ENCODE data around the gene RIMBP2.

The RIMBP2 gene

GRCh38 chr12:130496516-130497120 lies 219.5 kb downstream of the RIMBP2 start:
- ChIA-PET CTCF (no interaction called here), POLR2A (no interaction called here)
- no peaks in the 10 kb centered on the region for H3K4me1 ChIP-seq (ENCODE audit: control insufficient read depth, insufficient read depth, low read length)
- TF ChIP-seq ZNF701 (tag by site-specific recombination; IDR thresholded peaks at IDR 0.05), result no peak
- TF ChIP-seq ZNF518A (tag by site-specific recombination; conservative IDR thresholded peaks at IDR 0.05; ENCODE audit: low read depth), result no peak
- no peak for TF ChIP-seq ZSCAN30 (tag by site-specific recombination; IDR thresholded peaks at IDR 0.05)
- TF ChIP-seq PRDM1 (tag by site-specific recombination; IDR thresholded peaks at IDR 0.05), result no peak
- TF ChIP-seq ZNF654 (tag by site-specific recombination; IDR thresholded peaks at IDR 0.05; ENCODE audit: low read depth), result no peak
- TF ChIP-seq GLIS1 (tag by site-specific recombination; IDR thresholded peaks at IDR 0.05), result no peak
- no peak for TF ChIP-seq ZNF423 (tag by site-specific recombination; IDR thresholded peaks at IDR 0.05)
- no peak for TF ChIP-seq ZNF112 (tag by site-specific recombination; IDR thresholded peaks at IDR 0.05)
- no peak for TF ChIP-seq SCRT1 (tag by site-specific recombination; IDR thresholded peaks at IDR 0.05; ENCODE audit: borderline replicate concordance)
- TF ChIP-seq, protein P1, sequence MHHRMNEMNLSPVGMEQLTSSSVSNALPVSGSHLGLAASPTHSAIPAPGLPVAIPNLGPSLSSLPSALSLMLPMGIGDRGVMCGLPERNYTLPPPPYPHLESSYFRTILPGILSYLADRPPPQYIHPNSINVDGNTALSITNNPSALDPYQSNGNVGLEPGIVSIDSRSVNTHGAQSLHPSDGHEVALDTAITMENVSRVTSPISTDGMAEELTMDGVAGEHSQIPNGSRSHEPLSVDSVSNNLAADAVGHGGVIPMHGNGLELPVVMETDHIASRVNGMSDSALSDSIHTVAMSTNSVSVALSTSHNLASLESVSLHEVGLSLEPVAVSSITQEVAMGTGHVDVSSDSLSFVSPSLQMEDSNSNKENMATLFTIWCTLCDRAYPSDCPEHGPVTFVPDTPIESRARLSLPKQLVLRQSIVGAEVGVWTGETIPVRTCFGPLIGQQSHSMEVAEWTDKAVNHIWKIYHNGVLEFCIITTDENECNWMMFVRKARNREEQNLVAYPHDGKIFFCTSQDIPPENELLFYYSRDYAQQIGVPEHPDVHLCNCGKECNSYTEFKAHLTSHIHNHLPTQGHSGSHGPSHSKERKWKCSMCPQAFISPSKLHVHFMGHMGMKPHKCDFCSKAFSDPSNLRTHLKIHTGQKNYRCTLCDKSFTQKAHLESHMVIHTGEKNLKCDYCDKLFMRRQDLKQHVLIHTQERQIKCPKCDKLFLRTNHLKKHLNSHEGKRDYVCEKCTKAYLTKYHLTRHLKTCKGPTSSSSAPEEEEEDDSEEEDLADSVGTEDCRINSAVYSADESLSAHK (tag by site-specific recombination; IDR thresholded peaks at IDR 0.05), result no peak
- TF ChIP-seq, protein P2, sequence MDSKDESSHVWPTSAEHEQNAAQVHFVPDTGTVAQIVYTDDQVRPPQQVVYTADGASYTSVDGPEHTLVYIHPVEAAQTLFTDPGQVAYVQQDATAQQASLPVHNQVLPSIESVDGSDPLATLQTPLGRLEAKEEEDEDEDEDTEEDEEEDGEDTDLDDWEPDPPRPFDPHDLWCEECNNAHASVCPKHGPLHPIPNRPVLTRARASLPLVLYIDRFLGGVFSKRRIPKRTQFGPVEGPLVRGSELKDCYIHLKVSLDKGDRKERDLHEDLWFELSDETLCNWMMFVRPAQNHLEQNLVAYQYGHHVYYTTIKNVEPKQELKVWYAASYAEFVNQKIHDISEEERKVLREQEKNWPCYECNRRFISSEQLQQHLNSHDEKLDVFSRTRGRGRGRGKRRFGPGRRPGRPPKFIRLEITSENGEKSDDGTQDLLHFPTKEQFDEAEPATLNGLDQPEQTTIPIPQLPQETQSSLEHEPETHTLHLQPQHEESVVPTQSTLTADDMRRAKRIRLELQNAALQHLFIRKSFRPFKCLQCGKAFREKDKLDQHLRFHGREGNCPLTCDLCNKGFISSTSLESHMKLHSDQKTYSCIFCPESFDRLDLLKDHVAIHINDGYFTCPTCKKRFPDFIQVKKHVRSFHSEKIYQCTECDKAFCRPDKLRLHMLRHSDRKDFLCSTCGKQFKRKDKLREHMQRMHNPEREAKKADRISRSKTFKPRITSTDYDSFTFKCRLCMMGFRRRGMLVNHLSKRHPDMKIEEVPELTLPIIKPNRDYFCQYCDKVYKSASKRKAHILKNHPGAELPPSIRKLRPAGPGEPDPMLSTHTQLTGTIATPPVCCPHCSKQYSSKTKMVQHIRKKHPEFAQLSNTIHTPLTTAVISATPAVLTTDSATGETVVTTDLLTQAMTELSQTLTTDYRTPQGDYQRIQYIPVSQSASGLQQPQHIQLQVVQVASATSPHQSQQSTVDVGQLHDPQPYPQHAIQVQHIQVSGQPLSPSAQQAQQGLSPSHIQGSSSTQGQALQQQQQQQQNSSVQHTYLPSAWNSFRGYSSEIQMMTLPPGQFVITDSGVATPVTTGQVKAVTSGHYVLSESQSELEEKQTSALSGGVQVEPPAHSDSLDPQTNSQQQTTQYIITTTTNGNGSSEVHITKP (tag by site-specific recombination; IDR thresholded peaks at IDR 0.05), result no peak
- H3K27ac ChIP-seq (ENCODE audit: extremely low read depth, low read depth, low read length), result no peak overlapping the region
- no peaks in the 10 kb centered on the region for H3K9me3 ChIP-seq (ENCODE audit: control insufficient read depth, insufficient read depth, low read depth, low read length)
- no peaks in the 10 kb centered on the region for H3K36me3 ChIP-seq (ENCODE audit: control insufficient read depth in 2 of 2, insufficient read depth in 1 of 2, low read length in 2 of 2)
- H3K4me3 ChIP-seq (ENCODE audit: low read depth, low read length), result no peak overlapping the region

- H3K9me3 ChIP-seq (ENCODE audit: control insufficient read depth, insufficient read depth, low read depth, low read length), result no peaks in the 10 kb centered on the region
- H3K4me1 ChIP-seq (ENCODE audit: control insufficient read depth, insufficient read depth, low read length), result no peaks in the 10 kb centered on the region
- CTCF ChIA-PET, result no interaction called here
- H3K4me3 ChIP-seq (ENCODE audit: low read depth, low read length), result no peak overlapping the region
- H3K36me3 ChIP-seq (ENCODE audit: control insufficient read depth in 2 of 2, insufficient read depth in 1 of 2, low read length in 2 of 2), result no peaks in the 10 kb centered on the region
- POLR2A ChIA-PET, result no interaction called here
- no peak overlapping the region for H3K27ac ChIP-seq (ENCODE audit: extremely low read depth, low read depth, low read length)
- TF ChIP-seq KLF17 (tag by site-specific recombination; IDR thresholded peaks at IDR 0.05) (no peak), SP7 (tag by site-specific recombination; IDR thresholded peaks at IDR 0.05) (no peak), ZNF266 (tag by site-specific recombination; IDR thresholded peaks at IDR 0.05; ENCODE audit: low read depth) (no peak), BCL6B (tag by site-specific recombination; IDR thresholded peaks at IDR 0.05) (no peak), ZNF658 (tag by site-specific recombination; IDR thresholded peaks at IDR 0.05) (no peak), ZNF654 (tag by site-specific recombination; IDR thresholded peaks at IDR 0.05; ENCODE audit: low read depth) (no peak), ZNF121 (tag by site-specific recombination; IDR thresholded peaks at IDR 0.05) (no peak)
- TF ChIP-seq, protein P3, sequence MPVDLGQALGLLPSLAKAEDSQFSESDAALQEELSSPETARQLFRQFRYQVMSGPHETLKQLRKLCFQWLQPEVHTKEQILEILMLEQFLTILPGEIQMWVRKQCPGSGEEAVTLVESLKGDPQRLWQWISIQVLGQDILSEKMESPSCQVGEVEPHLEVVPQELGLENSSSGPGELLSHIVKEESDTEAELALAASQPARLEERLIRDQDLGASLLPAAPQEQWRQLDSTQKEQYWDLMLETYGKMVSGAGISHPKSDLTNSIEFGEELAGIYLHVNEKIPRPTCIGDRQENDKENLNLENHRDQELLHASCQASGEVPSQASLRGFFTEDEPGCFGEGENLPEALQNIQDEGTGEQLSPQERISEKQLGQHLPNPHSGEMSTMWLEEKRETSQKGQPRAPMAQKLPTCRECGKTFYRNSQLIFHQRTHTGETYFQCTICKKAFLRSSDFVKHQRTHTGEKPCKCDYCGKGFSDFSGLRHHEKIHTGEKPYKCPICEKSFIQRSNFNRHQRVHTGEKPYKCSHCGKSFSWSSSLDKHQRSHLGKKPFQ (tag by site-specific recombination; IDR thresholded peaks at IDR 0.05), result no peak
- TF ChIP-seq, protein P4, sequence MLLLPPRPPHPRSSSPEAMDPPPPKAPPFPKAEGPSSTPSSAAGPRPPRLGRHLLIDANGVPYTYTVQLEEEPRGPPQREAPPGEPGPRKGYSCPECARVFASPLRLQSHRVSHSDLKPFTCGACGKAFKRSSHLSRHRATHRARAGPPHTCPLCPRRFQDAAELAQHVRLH (tag by site-specific recombination; IDR thresholded peaks at IDR 0.05), result no peak
Measured at GRCh38 chr12:130495156-130495555, 220.9 kb downstream of the RIMBP2 start.

Data from HEK293 (cell line).